ENCODE data around the gene KIF1C.
"Not testable (repeated sequence)": the region's sequence is repeated elsewhere in the genome, so short reads cannot be mapped to it uniquely, and the experiment has no call there.

KIF1C gene

DNA sequence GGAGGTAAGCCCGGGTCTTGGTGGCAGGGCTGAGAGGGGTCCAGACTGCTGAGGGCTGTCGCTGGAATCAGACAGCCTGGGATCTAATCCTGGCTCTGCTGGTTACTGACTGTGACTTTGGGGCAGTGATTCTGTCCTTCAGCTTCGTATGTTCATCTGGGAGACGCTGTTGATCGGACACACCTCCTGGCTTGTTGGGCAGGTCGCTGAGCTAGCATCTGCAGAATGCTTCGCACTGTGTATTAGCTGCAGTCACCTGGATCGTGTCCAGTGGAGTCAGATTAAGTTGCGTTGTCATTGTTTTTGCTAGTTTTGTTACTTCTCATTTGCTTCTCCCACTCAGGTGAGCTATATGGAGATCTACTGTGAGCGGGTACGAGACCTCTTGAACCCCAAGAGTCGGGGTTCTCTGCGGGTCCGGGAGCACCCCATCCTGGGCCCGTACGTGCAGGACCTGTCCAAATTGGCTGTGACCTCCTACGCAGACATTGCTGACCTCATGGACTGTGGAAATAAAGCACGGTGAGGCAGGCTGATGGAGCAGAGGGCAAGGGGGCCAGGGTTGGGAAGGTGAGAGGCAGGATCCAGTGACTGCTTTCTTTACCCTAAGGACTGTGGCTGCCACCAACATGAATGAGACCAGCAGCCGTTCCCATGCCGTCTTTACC is 4.5 kb downstream of the KIF1C start:
- DNase-seq (ENCODE audit: low spot score), result no peak

DNA sequence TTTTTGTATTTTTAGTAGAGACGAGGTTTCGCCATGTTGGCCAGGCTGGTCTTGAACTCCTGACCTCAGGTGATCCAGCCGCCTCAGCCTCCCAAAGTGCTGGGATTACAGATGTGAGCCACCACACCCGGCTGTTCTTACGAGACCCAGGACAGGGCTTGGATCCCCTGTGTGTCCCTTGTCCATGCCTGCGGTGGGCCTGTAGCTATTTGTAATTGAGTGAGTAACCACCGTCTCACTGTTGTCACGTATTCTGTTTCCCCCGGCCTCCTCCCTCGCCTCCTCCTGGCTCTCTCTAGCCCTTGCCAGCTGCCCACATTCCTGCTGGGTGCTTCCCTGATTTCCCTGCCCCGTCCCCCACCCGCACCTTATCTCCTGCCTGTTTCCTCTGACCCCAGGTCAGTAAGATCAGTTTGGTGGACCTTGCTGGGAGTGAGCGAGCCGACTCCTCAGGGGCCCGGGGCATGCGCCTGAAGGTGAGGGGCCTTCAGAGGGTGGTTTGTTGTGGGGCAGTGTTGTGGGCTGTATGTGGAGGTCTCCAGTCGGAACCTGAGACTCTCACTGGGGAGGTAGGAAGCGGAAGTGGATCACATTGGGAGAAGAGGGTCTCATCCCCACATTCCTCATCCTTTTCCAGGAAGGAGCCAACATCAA is 5.6 kb downstream of the KIF1C start:
- no peak for DNase-seq (ENCODE audit: low spot score)

DNA sequence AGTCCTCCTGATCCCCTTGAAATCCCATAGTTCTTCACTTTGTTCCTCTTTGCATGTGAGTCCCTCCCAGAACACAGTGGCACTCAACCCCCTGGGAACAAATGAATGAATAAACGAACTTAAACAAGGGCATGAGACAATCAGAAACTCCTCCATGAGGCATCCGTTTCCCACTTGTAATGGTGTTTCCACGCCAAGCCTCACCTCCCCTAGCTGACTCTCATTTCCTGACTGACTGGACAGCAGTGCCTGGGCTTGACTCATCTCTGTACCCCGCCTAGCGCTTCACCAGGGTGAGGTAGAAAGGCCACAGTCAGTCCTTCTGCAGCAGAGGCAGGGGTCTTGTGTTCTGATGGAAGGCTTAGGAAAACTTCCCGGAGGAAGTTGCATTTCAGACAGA is 14.2 kb downstream of the KIF1C start:
- peak; percentile 58 for DNase-seq (ENCODE audit: low spot score)

DNA sequence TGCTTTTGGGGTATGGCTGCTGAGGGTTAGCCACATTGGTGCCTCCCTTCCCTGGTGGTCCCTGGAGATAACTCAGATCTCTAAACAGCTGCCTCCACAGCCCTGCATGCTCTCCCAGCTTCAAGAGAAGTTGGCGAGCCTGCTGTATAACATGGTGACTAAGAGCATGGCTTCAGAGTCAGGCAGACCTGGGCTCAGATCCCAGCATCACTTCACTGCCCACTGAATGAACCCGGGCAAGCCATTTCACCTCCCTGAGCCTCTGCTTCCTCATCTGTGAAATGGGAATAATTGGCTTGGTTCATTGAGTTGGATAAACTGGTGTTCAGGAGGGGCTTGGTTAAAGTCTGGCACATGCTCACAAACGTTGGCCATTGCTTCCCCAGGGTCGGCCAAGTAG is 16.6 kb downstream of the KIF1C start:
- no peak for DNase-seq (ENCODE audit: low spot score)

DNA sequence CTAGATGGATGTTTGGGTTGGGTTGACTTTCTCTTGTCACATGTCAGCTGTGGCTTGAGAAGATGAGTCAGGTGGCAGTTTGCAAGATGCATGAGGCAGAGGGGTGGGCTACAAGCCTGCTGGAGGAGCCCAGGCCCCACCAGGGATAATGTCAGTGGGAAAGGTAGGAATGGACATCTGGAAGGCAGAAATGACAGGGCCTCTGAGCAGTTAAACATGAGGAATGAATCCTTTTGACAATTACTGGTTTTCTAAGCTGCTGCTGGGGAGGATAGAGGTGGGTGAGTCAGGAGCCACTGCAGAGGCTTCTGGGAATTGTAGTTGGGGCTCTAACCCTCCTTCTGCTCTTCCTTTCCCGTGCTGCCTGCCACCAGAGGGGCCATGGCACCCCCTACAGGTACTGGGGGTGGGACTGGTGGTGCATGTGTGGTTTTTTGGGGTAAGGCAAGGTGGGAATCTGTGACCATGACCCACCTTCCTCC is 21.8 kb downstream of the KIF1C start:
- no peak for DNase-seq (ENCODE audit: low spot score)

DNA sequence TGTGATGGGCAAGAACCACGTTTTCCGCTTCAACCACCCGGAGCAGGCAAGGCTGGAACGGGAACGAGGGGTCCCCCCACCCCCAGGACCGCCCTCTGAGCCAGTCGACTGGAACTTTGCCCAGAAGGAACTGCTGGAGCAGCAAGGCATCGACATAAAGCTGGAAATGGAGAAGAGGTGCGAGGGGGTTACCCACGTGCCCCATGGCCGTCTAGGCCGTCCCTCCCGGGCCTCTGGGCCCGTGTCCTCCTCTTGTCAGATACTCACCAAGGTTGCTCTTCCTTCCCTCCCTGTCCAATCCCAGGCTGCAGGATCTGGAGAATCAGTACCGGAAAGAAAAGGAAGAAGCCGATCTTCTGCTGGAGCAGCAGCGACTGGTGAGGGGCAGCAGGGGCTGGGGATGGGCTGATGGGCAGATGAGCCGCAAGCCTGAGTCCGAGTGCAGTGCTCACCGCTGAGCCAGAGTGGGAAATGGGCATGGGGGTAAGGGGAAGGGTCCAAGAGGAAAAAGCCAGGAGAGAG is 22.8 kb downstream of the KIF1C start:
- no peak for DNase-seq (ENCODE audit: low spot score)

DNA sequence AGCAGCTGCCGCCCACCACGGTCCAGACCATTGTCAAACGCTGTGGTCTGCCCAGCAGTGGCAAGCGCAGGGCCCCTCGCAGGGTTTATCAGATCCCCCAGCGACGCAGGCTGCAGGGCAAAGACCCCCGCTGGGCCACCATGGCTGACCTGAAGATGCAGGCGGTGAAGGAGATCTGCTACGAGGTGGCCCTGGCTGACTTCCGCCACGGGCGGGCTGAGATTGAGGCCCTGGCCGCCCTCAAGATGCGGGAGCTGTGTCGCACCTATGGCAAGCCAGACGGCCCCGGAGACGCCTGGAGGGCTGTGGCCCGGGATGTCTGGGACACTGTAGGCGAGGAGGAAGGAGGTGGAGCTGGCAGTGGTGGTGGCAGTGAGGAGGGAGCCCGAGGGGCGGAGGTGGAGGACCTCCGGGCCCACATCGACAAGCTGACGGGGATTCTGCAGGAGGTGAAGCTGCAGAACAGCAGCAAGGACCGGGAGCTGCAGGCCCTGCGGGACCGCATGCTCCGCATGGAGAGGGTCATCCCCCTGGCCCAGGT is 24.5 kb downstream of the KIF1C start:
- DNase-seq (ENCODE audit: low spot score), result no peak

DNA sequence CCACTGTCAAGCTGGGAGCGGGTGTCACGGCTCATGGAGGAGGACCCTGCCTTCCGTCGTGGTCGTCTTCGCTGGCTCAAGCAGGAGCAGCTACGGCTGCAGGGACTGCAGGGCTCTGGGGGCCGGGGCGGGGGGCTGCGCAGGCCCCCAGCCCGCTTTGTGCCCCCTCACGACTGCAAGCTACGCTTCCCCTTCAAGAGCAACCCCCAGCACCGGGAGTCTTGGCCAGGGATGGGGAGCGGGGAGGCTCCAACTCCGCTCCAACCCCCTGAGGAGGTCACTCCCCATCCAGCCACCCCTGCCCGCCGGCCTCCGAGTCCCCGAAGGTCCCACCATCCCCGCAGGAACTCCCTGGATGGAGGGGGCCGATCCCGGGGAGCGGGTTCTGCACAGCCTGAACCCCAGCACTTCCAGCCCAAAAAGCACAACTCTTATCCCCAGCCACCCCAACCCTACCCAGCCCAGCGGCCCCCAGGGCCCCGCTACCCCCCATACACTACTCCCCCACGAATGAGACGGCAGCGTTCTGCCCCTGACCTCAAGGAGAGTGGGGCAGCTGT is 25.9 kb downstream of the KIF1C start:
- no peak for DNase-seq (ENCODE audit: low spot score)

DNA sequence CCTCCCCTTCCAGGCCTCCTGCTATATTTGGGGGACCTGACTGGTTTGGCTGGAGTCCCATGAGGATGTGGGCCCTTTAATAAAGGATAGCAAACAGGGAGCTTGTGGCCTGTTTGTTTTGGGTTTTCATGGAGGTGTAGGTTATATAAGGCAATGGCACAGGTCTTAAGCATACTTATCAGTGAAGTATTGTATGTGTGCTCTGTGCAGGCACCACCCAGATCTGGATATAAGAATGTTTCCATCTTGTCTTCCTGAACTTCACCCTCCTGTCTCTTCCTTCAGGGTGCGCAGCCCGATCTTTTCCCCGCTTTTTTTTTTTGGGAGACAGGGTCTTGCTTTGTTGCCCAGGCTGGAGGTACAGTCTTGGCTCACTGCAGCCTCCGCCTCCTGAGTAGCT is 26.9 kb downstream of the KIF1C start:
- no peak for DNase-seq (ENCODE audit: low spot score)

DNA sequence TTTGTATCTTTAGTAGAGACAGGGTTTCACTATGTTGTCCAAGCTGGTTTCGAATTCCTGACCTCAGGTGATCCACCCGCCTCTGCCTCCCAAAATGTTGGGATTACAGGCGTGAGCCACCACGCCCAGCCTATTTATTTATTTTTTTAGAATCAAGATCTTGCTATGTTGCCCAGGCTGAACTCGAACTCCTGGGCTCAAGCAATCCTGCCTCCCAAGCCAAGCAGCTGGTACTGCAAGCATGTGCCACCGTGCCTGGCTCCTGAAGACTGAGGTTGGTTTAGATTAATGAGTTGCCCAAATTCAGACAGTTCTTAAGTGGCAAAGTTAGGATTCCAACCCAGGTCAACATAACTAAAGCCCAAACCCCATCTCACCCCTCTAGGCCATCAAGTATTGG is 29.5 kb downstream of the KIF1C start:
- no peak for DNase-seq (ENCODE audit: low spot score)

DNA sequence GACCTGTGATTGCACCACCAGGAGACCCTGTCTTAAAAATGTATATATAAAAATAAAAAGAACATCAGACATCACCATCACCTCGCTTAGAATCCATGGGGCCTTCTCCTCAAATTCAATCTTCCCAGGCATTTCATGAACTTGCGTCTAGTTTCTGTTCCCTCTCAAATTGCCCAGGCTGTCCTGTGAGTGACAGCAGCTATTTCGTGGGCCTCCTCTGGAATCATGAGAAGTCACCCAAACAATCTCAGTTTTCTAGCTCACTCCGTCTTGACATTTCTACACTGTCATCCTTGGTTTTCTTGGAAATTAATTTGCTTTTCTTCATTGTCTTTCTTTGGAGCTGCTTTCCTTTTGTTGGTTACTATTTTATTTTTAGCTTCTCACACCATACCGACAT is 30.2 kb downstream of the KIF1C start:
- no peak for DNase-seq (ENCODE audit: low spot score)

DNA sequence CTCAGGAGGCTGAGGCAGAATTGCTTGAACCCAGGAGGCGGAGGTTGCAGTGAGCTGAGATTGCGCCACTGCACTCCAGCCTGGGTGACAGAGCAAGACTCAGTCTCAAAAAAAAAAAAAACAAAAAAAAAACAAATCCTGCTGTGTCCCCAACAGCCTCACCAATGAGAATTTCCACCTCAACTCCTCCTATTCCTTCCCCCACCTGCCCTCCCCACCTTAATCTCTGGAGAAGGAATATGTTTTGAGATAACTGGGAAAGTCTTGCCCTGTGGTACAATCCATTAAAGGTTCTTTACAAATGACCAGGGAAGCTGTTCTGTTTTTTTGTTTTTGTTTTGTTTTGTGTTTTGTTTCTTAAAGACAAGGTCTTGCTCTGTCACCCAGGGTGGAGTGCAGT is 32.4 kb downstream of the KIF1C start:
- DNase-seq (ENCODE audit: low spot score), result not testable (repeated sequence)

DNA sequence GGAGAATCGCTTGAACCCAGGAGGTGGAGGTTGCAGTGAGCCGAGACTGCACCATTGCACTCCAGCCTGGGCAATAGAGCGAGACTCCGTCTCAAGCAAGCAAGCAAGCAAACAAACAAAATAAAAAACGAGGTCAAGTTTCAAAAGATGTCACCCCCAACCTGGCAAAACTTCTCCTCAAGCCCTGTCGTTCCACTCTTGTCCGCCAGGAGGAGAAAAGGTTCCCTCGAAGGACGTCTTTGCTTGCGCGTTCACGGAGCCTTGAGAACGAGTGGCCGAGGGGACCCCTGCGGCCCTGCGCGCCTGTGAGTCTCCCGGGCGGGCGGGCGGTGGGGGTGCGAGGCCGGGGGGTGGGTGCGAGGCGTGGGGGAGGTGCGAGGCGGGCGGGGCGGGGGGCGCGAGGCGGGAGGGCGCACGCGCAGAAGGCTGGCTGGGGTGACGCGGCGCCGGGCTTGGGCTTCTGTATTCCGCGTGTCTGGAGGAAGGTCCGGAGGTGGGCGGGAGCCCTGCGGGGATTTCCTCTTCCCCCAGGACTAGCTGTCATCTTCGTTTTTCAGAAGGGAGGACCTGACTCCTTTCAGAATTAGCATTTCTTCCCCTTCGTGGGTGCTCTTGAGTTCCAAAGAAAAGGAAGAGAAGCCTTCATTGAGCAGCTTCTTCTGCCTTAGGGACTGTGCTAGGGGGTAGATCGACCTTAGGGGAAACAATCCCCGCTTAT is 33.8 kb downstream of the KIF1C start:
- peak; percentile 93 for DNase-seq (ENCODE audit: low spot score)

DNA sequence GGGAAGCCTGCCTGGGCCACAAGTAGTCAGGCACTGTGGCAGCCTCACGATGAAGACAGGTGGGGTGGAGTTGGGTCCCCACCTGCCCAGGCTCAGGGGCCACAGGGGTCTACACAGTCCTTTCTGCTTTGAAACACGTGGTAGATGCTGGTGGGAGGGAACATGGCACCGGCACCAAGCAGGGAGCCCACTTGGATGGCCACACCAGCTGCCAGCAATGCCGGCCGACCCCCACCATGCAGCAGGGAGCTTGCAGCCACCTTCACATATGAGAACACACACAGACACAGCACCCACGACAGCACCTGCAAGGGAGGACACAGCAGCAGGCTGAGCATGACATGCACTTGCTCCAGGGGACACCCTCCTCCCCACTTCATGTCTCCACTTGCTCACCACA is 35.1 kb downstream of the KIF1C start:
- DNase-seq (ENCODE audit: low spot score), result no peak

DNA sequence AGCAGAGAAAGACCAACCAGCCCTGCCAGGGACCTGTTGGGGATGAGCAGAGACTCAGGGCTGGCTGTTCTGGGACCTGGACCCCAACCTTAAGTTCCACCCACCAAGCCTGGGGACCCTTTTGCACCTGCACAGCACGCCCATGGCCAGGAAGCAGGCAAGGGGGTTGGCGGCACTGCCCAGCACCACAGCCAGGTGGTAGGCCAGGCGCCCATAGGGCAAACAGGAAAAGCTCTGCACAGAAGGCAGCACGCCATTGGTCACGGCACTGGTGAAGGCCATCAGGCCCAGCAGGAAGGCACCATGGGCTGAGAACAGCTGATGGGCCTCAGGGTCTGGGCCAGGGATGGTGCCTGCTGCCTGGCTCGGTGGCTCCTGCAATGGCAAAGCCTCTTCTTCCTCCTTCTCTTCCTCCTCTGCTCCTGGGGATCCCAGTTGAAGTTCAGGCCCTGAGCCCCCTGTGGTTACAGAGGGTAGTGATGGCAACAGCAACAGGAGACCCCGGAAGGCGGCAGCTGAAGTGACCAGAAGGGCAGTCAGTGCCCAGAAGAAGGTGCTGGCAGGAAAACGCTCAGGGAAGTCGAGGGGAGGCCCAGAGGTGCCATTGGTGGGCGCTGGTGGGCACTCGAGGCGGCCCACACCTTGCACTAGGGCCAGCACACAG is 35.7 kb downstream of the KIF1C start:
- no peak for DNase-seq (ENCODE audit: low spot score)

DNA sequence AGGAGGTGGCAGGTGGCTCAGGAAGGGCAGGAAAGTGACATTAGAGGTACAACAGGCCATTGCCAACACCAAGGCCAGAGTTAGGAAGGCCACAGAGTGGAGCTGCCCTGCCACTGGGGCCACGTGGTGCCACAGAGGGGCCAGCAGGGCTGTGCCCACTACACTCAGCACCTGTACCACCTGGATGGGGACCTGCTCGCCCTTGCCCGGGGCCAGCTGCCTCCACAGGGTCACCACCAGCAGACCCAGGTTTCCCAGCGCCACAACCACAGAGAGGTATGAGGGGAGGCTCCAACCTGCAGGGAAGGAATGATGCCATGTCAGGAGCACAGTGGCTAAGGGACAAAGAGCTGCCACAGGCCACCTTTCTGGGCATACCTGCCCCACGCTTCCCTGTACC is 36.3 kb downstream of the KIF1C start:
- DNase-seq (ENCODE audit: low spot score), result no peak

DNA sequence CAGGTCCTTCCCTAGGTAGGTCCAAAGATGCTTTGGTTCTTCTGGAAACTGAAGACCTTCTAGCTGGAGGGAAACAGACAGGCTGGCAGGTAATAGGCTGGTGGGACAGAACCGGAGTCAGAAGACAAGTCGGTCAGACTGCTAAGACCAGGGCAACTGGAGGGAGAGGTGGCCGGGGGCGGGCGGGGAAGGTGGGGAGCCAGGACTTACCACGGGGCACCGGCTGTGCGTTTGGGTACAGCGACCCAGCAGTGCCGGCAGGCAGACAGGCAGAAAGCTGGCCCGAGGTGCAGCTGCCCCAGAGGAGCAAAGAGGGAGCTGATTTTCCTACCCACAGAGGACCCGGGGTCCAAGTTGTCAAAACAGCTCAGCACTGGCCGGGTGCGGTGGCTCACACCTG is 36.9 kb downstream of the KIF1C start:
- no peak for DNase-seq (ENCODE audit: low spot score)

DNA sequence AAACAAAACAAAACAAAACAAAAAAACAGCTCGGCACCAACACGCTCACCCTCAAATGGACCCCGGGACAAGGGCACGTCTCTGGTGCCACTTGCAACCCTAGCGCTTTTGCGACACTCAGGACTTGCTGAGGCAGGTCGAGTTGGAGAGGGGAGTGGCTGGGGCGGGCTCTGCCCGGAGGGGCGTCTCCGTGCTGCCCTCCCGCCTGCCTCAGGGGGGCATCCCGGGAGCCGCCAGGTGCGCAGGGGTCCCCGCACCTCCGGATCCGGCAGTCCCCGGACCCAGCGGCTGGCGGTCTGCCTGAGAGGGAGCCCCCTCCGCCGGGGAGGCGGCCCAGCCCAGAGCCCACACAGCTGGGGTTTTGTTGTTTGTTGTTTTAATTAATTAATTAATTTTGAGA is 37.6 kb downstream of the KIF1C start, which contains the start of gene SLC52A1:
Gene SLC52A1, minus strand, starts transcription at position 112 of the 400 bp plus-strand sequence. CDS start 820 bp downstream, outside the sequence.
- peak; percentile 43 for DNase-seq (ENCODE audit: low spot score)

DNA sequence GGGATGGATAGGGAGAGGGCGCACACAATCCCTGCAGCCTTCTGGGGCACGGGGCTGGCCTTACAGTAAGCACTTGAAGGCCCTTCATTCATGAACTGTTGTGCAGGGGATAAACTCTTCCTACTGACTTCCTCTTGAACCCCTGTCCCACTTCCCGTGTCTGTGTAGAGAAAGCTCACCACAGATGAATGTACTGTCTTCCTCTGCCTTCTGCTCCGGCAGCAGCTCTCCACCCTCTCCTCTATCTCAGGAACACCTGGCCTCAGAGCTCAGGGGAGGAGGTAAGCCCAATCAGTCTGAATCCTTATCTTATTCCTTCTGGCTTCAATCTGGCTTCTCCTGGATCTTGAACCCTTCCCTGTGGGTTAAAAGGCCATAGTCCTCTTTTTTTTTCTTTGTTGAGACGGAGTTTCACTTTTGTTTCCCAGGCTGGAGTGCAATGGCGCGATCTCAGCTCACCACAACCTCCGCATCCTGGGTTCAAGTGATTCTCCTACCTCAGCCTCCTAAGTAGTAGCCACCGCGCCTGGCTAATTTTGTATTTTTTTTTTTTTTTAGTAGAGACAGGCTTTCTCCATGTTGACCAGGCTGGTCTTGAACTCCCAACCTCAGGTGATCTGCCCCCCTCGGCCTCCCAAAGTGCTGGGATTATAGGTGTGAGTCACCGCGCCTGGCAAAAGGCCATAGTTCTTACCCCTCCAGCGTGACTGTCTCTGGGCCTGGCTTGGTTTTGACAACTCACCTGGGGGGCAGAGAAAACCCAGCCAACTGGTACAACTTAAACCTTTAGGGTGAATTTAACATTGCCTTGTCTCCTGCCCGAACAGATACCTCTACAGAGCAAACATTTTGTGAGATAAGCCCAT is 44.6 kb downstream of the KIF1C start:
- no peak for DNase-seq (ENCODE audit: low spot score)

DNA sequence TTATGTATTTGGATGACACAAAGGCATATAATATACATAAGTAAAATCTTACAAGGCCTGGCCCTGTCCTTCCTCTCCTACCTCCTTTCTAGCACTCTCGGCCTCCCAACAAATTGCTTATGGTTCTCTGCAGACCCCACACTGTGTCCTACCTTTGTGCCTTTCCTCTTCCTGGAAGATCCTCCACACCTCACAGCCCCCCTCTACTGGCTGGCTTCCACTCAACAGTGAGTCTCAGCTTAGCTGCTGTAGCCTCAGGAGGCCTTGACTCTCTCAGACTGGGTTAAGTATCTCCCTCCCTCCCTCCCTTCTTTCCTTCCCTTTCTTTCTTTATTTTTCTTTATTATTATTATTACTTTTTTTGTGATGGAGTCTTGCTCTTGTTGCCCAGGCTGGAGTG is 45.8 kb downstream of the KIF1C start:
- no peak for DNase-seq (ENCODE audit: low spot score)

DNA sequence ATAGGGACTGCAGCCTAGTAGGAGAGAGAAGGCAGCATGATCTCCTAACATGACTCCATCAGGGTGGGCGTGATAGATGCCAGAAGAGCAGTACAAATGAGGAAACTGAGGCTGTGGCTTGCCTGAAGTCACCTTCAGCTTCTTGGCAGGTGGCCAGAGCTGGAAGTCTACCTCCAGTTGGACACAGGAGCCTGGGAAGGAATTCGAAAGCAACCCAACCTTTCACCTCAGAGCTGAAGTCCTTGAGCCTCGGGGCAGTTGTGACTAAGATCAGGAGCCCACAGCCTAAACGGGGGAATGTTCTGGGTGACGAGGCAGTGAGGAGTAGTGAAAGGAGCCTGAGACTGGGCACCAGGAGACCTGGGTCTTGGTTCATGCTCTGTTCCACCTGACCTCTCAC is 46.9 kb downstream of the KIF1C start:
- DNase-seq (ENCODE audit: low spot score), result no peak

Data from GM03348 (cell line).